GM18867 (cell line): ENCODE data around the gene ST3GAL6.

Experiments used
- ATAC-seq: cut with Tn5 transposase; IDR thresholded peaks from one replicate; pipeline ENCODE4 v1.9.1; 2021; ENCODE audit warnings: mild to moderate bottlenecking, moderate library complexity; ENCODE audit not compliant: unreplicated experiment

ST3GAL6 gene

GRCh38 chr3:98739266-98739665, 23.9 kb upstream of the ST3GAL6 start:
- no peak for ATAC-seq

- no peak for ATAC-seq
Observed at GRCh38 chr3:98740324-98740723, 22.8 kb upstream of the ST3GAL6 start.

GRCh38 chr3:98741121-98741716, 21.9 kb upstream of the ST3GAL6 start:
- no peak for ATAC-seq

GRCh38 chr3:98743071-98743470, 20.1 kb upstream of the ST3GAL6 start:
- no peak for ATAC-seq

GRCh38 chr3:98744283-98744682, 18.9 kb upstream of the ST3GAL6 start:
- ATAC-seq: peak; percentile 59

- no peak for ATAC-seq
Observed at GRCh38 chr3:98745718-98746117, 17.4 kb upstream of the ST3GAL6 start.

- ATAC-seq: no peak
Observed at GRCh38 chr3:98746122-98746521, 17.0 kb upstream of the ST3GAL6 start.

GRCh38 chr3:98746882-98747281, 16.3 kb upstream of the ST3GAL6 start:
- no peak for ATAC-seq

- no peak for ATAC-seq
Observed at GRCh38 chr3:98750276-98750919, 12.7 kb upstream of the ST3GAL6 start.

GRCh38 chr3:98754483-98754882, 8.7 kb upstream of the ST3GAL6 start:
- ATAC-seq: no peak

- ATAC-seq: no peak
Observed at GRCh38 chr3:98755601-98756000, 7.5 kb upstream of the ST3GAL6 start.

GRCh38 chr3:98759629-98760028, 3.5 kb upstream of the ST3GAL6 start:
- ATAC-seq: no peak

- no peak for ATAC-seq
Observed at GRCh38 chr3:98761643-98762229, 1.4 kb upstream of the ST3GAL6 start.

GRCh38 chr3:98763819-98764418, 779 bp downstream of the ST3GAL6 start:
- ATAC-seq: no peak

- ATAC-seq: no peak
Observed at GRCh38 chr3:98764472-98764884, 1.3 kb downstream of the ST3GAL6 start.

- no peak for ATAC-seq
Observed at GRCh38 chr3:98765721-98766120, 2.6 kb downstream of the ST3GAL6 start.

GRCh38 chr3:98766924-98767323, 3.8 kb downstream of the ST3GAL6 start:
- no peak for ATAC-seq

GRCh38 chr3:98768961-98769360, 5.8 kb downstream of the ST3GAL6 start:
- no peak for ATAC-seq

- ATAC-seq: no peak
Observed at GRCh38 chr3:98769448-98769847, 6.3 kb downstream of the ST3GAL6 start.

GRCh38 chr3:98770261-98771039, 7.3 kb downstream of the ST3GAL6 start:
- peak; percentile 95 for ATAC-seq

- no peak for ATAC-seq
Observed at GRCh38 chr3:98772022-98772421, 8.9 kb downstream of the ST3GAL6 start.
